GM21737 (cell line): ENCODE results near the gene RETSAT.

Source experiments
- ATAC-seq: cut with Tn5 transposase; IDR thresholded peaks from one replicate; pipeline ENCODE4 v1.9.1; 2021; ENCODE audit warnings: mild to moderate bottlenecking, moderate library complexity; ENCODE audit not compliant: unreplicated experiment

RETSAT gene

DNA sequence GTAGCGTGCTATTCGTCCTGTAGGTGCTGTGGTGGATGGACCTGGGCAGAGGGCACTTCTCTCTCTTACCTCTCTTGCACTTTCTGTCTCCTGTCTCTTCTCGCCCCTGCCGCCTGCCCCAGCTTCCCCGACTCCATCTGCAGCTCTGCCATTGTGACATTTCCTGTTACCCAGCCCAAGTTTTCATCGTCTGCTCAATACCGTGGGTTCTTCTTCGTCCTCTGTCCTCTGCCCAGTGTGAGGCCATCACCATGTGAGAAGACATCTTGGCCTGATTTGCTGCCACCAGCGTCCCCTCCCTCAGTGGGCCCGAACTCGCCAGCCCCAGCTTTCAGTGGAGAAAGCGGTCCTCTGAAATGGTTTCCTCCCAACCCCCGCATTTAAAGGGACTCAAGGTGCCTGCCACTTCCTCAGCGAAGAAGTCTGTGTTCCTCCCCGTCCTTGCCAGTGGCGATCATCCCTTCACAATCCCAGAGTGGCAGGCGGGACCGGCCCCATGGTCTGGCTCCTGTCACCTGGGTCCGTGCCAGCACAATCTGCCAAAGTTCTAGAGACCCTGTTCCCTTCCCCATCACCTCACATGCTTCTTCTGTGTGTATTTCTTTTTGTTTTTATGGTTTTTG lies 44.5 kb downstream of the RETSAT start:
- ATAC-seq, result no peak

DNA sequence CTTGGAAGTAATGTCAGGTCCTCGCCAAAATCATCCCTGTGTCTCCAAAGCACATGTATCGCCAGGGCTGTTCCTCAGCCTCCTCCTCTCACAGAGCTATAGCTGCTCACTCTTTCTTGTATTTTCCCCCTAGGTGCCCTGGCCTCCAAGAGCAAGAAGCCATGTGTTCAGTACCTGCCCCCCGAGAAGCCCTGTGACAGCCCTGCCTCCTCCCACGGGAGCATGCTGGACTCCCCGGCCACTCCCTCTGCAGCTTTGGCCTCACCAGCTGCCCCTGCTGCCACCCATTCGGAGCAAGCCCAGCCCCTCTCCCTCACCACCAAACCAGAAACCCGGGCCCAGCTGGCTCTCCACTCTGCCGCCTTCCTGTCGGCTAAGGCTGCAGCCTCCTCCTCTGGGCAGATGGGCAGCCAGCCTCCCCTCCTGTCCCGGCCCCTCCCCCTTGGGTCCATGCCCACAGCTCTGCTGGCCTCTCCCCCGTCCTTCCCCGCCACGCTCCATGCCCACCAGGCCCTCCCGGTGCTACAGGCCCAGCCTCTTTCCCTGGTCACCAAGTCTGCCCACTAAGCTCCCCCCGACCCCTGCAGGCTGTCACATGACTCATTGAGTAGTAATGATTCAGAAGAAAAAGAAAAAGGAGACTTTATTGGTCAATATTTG lies 45.3 kb downstream of the RETSAT start:
- no peak for ATAC-seq

DNA sequence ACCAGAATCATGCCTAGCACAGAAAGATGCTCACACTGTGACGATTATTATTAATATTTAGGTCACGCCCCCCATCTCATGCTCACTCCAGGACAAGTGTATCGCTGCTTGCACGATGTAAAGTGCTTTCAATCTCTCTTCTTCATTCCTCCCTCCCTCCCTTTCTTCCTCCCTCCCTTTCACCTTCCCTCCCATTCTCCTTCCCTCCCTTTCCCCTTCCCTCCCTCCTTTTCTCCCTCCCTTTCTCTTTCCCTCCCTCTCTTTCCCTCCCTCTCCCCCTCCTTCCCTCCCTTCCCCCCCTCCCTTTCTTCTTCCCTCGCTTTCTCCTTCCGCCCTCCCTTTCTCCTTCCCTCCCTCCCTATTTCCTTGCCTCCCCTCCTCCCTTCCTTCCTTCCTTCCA lies 46.1 kb downstream of the RETSAT start:
- no peak for ATAC-seq

DNA sequence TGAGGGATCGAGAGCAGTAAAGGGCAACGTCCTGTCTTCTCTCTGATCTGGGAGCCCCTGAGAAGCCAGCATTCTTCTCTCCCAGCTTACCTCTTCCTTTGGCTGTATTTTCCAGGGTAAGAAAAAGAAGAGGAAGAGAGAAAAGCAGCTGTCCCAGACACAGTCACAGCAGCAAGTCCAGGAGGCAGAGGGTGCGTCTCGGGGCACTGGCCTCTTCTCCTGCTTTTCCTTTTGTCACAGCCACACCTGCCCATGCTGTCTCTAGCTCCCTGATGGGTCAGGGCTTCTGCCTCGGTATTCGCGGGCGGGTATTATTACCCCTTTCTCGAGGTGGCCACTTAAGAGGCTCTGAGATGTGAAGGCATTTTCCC lies 46.8 kb downstream of the RETSAT start:
- ATAC-seq, result no peak

DNA sequence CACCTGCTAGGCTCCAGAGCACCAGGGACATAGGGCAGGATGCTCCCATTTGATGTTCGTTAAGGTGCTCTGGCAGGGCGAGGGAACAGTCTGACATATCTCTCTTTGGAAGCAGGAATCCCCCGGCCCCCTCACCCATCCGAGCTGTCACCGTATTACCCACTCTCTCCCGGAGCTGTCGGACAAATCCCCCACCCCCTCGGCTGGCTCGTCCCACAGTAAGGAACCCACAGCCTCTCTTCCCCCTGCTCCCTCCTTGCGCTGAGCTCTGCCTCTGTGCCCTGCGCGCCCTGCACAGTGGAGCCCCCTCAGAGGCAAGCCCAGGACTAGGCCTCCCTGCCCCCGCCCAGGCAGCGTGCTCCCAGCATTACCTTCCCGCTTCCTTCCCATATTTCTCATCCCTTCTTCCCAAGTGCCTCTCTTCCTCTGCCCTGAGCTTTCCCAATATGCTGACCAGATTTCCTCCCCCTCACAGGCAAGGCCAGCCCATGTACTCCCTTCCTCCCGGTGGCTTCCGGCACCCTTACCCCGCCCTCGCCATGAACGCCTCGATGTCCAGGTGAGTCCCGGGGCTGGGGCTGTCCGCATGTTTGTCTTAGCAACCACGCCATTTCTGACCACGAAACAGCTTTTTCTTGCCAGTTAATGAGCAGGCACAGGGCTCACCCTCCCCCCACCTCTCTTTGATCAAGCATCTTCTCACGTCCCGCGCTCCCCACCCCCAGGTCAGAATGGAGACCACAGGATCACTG lies 50.4 kb downstream of the RETSAT start:
- no peak for ATAC-seq

DNA sequence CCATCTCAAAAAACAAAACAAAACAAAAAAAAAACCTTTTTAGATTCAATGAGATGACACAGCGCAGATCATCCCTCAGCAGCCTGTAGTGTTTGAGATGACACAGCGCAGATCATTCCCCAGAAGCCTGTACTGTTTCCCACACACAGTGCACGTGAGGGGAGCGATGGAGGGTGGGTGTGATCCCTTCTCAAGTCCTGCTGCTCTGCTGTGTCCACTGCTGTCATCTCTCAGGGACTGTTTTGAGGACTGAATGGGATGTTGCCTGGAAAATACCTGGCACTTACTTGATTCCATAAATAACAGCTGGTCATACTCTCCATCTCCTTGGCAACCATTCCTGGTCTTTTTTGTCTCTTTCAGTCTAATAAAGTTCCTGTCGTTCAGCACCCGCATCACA lies 52.2 kb downstream of the RETSAT start:
- ATAC-seq, result no peak
